Liver (tissue), 9 donors: Measurements from ENCODE around the gene ZNF503. TPM values are rescaled to one million over a fixed set of nuclear protein-coding genes. Genes with fewer than 3 reads are reported as not detected.

ENCODE experiments used
- DNase-seq: peaks from one replicate; pipeline ENCODE4 v3.0.0-alpha.2; 2017; ENCODE audit warnings: low spot score
- H3K27ac ChIP-seq, 2 donors: one replicate each; pipeline ENCODE4 v1.7.0; 2013; ENCODE audit warnings: inconsistent platforms in 2 of 2, low read length in 2 of 2, control low read depth in 1 of 2, low read depth in 1 of 2, mild to moderate bottlenecking in 1 of 2
- H3K27me3 ChIP-seq, 4 donors: one replicate each; pipeline versions ENCODE4 v1.6.1 to v1.7.0; 2013; ENCODE audit warnings: low read length in 3 of 4, inconsistent platforms in 1 of 4, mild to moderate bottlenecking in 1 of 4, moderate library complexity in 1 of 4; ENCODE audit not compliant: control insufficient read depth in 4 of 4, insufficient read depth in 4 of 4
- H3K36me3 ChIP-seq, 4 donors: one replicate each; pipeline versions ENCODE4 v1.6.1 to v1.7.0; 2013; ENCODE audit warnings: low read length in 3 of 4, mild to moderate bottlenecking in 3 of 4, low read depth in 1 of 4, moderate library complexity in 1 of 4; ENCODE audit not compliant: control insufficient read depth in 4 of 4, insufficient read depth in 3 of 4
- H3K4me1 ChIP-seq, 4 donors: one replicate each; pipeline versions ENCODE4 v1.6.1 to v1.7.0; 2013; ENCODE audit warnings: low read length in 3 of 4, mild to moderate bottlenecking in 3 of 4, moderate library complexity in 1 of 4; ENCODE audit not compliant: control insufficient read depth in 4 of 4, insufficient read depth in 4 of 4
- H3K4me3 ChIP-seq, 3 donors: one replicate each; pipeline versions ENCODE4 v1.6.1 to v1.7.0; 2013; ENCODE audit warnings: low read length in 3 of 3, control low read depth in 1 of 3, low read depth in 1 of 3, mild to moderate bottlenecking in 1 of 3
- H3K9ac ChIP-seq, 2 donors: one replicate each; pipeline ENCODE4 v1.7.0; 2013; ENCODE audit warnings: low read length in 2 of 2, mild to moderate bottlenecking in 2 of 2, moderate library complexity in 2 of 2, control low read depth in 1 of 2, low read depth in 1 of 2
- H3K9me3 ChIP-seq, 4 donors: one replicate each; pipeline versions ENCODE4 v1.6.1 to v1.7.0; 2013; ENCODE audit warnings: low read length in 3 of 4; ENCODE audit not compliant: control insufficient read depth in 4 of 4
- EGR1 ChIP-seq, 2 donors: IDR thresholded peaks; 2 replicates each; pipeline ENCODE4 v1.6.1; 2016 to 2018; ENCODE audit warnings: antibody characterized with exemption in 2 of 2, low read depth in 2 of 2
- FOXA1 ChIP-seq: IDR thresholded peaks from 2 replicates; pipeline ENCODE4 v1.6.1; 2016; ENCODE audit warnings: antibody characterized with exemption
- FOXA2 ChIP-seq: IDR thresholded peaks from 2 replicates; pipeline ENCODE4 v1.6.1; 2016; ENCODE audit warnings: antibody characterized with exemption
- GABPA ChIP-seq, 2 donors: IDR thresholded peaks in 1 of 2; conservative IDR thresholded peaks in 1 of 2; 2 replicates each; pipeline ENCODE4 v1.6.1; 2016; ENCODE audit warnings: antibody characterized with exemption in 2 of 2, mild to moderate bottlenecking in 1 of 2, moderate library complexity in 1 of 2
- HNF4G ChIP-seq: IDR thresholded peaks from 2 replicates; pipeline ENCODE4 v1.6.1; 2016; ENCODE audit warnings: antibody characterized with exemption
- NR2F2 ChIP-seq: IDR thresholded peaks from 2 replicates; pipeline ENCODE4 v1.6.1; 2016; ENCODE audit warnings: antibody characterized with exemption
- RAD21 ChIP-seq, 2 donors: IDR thresholded peaks; 2 replicates each; pipeline ENCODE4 v1.6.1; 2016; ENCODE audit warnings: antibody characterized with exemption in 2 of 2, mild to moderate bottlenecking in 2 of 2
- SP1 ChIP-seq: IDR thresholded peaks from 2 replicates; pipeline ENCODE4 v1.6.1; 2018; ENCODE audit warnings: antibody characterized with exemption, mild to moderate bottlenecking
- TAF1 ChIP-seq: conservative IDR thresholded peaks from 2 replicates; pipeline ENCODE4 v1.6.1; 2016; ENCODE audit warnings: antibody characterized with exemption, mild to moderate bottlenecking
- YY1 ChIP-seq: IDR thresholded peaks from 2 replicates; pipeline ENCODE4 v1.6.1; 2016; ENCODE audit warnings: antibody characterized with exemption, mild to moderate bottlenecking
- WGBS: extraction: QIAGEN DNeasy Blood & Tissue Kit; methylation state at CpG from one replicate; pipeline ENCODE4 v1.1.7; 2013; 5-methylcytosine and 5-hydroxymethylcytosine counted together
- polyA plus RNA-seq, 2 donors: library from polyadenylated mRNA; stranded (reverse) in 1 of 2; unstranded in 1 of 2; fragments of 200-250 nt in 1 of 2; fragments of >200 nt in 1 of 2; fragmentation: Nextera tagmentation in 1 of 2; extraction: Ambion mirVana in 1 of 2; gene quantifications; one replicate each; pipeline versions ENCODE4 v1.2.1 to v1.2.3, GENCODE V29; 2013 to 2015
- total RNA-seq, 2 donors: library from RNA; depleted of rRNA; stranded (reverse); fragments of >200 nt; gene quantifications; one replicate each; pipeline ENCODE4 v1.2.3, GENCODE V29; 2014
- TF ChIP-seq, protein P1 (sequence below): fragments of 150-350 bp; IDR thresholded peaks from 2 replicates; pipeline ENCODE4 v1.5.1; 2017; ENCODE audit warnings: improper control_type of control experiment, low read depth, low read length; ENCODE audit not compliant: missing input control
- TF ChIP-seq, protein P2 (sequence below): IDR thresholded peaks from 2 replicates; pipeline ENCODE4 v1.6.1; 2016; ENCODE audit warnings: antibody characterized with exemption
- TF ChIP-seq, protein P3 (sequence below): IDR thresholded peaks from 2 replicates; pipeline ENCODE4 v1.6.1; 2016; ENCODE audit warnings: antibody characterized with exemption, mild to moderate bottlenecking
- TF ChIP-seq, protein P4 (sequence below): IDR thresholded peaks from 2 replicates; pipeline ENCODE4 v1.6.1; 2016; ENCODE audit warnings: antibody characterized with exemption
- TF ChIP-seq, protein P5 (sequence below): IDR thresholded peaks from 2 replicates; pipeline ENCODE4 v1.6.1; 2016; ENCODE audit warnings: antibody characterized with exemption
- donor health status: healthy.
- donor health status: healthy.
- donor health status: healthy.
- donor health status: healthy.
- donor health status: healthy.

Gene ZNF503
- total and polyA plus RNA-seq, 4 donors: 1.6 to 5.2 (median 2.0) TPM

DNA sequence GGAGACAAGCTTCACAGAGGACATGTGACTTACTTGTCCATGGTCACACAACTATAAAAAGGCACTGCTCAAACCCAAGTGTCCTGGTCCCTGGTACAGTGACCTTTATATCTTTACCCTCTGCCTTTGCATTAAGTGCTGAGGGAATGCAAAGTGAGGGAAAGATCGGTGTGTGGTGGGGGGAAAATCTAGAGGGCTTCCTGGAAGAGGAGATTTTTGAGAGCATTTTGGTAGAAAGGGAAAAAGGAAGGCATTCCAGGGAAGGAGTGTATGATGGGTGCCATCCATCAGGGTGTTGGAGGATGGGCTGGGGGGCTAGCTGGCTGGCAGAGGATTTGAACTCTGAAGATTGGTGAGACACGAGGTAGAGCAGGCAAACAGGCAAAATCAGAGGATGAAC, 9.3 kb downstream of the ZNF503 start:
- H3K36me3 ChIP-seq: no peaks in the 10 kb centered on the region
- no peak overlapping the region for H3K27ac ChIP-seq
- no peak overlapping the region for H3K4me3 ChIP-seq
- TF ChIP-seq EGR1 (IDR thresholded peaks at IDR 0.05; ENCODE audit: low read depth in 2 of 2): no peak
- TF ChIP-seq, protein P1, sequence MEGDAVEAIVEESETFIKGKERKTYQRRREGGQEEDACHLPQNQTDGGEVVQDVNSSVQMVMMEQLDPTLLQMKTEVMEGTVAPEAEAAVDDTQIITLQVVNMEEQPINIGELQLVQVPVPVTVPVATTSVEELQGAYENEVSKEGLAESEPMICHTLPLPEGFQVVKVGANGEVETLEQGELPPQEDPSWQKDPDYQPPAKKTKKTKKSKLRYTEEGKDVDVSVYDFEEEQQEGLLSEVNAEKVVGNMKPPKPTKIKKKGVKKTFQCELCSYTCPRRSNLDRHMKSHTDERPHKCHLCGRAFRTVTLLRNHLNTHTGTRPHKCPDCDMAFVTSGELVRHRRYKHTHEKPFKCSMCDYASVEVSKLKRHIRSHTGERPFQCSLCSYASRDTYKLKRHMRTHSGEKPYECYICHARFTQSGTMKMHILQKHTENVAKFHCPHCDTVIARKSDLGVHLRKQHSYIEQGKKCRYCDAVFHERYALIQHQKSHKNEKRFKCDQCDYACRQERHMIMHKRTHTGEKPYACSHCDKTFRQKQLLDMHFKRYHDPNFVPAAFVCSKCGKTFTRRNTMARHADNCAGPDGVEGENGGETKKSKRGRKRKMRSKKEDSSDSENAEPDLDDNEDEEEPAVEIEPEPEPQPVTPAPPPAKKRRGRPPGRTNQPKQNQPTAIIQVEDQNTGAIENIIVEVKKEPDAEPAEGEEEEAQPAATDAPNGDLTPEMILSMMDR: no peak
- TF ChIP-seq FOXA1: no peak
- TF ChIP-seq TAF1: no peak
- TF ChIP-seq, protein P2, sequence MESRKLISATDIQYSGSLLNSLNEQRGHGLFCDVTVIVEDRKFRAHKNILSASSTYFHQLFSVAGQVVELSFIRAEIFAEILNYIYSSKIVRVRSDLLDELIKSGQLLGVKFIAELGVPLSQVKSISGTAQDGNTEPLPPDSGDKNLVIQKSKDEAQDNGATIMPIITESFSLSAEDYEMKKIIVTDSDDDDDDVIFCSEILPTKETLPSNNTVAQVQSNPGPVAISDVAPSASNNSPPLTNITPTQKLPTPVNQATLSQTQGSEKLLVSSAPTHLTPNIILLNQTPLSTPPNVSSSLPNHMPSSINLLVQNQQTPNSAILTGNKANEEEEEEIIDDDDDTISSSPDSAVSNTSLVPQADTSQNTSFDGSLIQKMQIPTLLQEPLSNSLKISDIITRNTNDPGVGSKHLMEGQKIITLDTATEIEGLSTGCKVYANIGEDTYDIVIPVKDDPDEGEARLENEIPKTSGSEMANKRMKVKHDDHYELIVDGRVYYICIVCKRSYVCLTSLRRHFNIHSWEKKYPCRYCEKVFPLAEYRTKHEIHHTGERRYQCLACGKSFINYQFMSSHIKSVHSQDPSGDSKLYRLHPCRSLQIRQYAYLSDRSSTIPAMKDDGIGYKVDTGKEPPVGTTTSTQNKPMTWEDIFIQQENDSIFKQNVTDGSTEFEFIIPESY: no peak
- TF ChIP-seq, protein P3, sequence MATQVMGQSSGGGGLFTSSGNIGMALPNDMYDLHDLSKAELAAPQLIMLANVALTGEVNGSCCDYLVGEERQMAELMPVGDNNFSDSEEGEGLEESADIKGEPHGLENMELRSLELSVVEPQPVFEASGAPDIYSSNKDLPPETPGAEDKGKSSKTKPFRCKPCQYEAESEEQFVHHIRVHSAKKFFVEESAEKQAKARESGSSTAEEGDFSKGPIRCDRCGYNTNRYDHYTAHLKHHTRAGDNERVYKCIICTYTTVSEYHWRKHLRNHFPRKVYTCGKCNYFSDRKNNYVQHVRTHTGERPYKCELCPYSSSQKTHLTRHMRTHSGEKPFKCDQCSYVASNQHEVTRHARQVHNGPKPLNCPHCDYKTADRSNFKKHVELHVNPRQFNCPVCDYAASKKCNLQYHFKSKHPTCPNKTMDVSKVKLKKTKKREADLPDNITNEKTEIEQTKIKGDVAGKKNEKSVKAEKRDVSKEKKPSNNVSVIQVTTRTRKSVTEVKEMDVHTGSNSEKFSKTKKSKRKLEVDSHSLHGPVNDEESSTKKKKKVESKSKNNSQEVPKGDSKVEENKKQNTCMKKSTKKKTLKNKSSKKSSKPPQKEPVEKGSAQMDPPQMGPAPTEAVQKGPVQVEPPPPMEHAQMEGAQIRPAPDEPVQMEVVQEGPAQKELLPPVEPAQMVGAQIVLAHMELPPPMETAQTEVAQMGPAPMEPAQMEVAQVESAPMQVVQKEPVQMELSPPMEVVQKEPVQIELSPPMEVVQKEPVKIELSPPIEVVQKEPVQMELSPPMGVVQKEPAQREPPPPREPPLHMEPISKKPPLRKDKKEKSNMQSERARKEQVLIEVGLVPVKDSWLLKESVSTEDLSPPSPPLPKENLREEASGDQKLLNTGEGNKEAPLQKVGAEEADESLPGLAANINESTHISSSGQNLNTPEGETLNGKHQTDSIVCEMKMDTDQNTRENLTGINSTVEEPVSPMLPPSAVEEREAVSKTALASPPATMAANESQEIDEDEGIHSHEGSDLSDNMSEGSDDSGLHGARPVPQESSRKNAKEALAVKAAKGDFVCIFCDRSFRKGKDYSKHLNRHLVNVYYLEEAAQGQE: no peak
- no peak for TF ChIP-seq YY1
- TF ChIP-seq RAD21 (IDR thresholded peaks at IDR 0.05): no peak
- TF ChIP-seq HNF4G: no peak
- TF ChIP-seq, protein P4, sequence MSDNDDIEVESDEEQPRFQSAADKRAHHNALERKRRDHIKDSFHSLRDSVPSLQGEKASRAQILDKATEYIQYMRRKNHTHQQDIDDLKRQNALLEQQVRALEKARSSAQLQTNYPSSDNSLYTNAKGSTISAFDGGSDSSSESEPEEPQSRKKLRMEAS: no peak
- TF ChIP-seq NR2F2: no peak
- no peaks in the 10 kb centered on the region for H3K27me3 ChIP-seq
- H3K9ac ChIP-seq: no peak overlapping the region
- DNase-seq: no peak
- H3K9me3 ChIP-seq: no peaks in the 10 kb centered on the region
- 93% methylated on average over 2 of the region's 2 CpGs for WGBS
- peaks cover 0 to 12% (median 7%) of the 10 kb centered on the region in 4 donors for H3K4me1 ChIP-seq

DNA sequence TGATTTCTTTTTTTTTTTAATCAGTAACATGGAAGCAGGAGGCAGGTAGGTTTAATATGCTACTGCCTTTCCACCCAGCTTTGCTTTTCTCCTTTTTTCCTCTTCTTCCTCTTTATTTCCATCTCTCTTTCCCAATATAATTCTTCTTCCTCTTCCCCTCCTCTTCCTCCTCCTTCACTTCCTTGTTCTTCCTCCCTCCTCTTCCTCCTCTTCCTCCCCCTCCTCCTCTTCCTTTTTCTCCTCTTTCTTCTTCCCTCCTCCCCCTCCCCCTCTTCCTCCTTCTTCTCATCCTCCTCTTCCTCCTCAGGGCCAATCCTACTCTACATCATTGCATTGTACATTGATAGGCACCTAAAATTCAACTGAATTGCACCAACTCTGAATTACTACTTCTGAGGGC, 11.4 kb downstream of the ZNF503 start:
- H3K4me3 ChIP-seq: no peak overlapping the region
- H3K36me3 ChIP-seq: no peaks in the 10 kb centered on the region
- no peaks in the 10 kb centered on the region for H3K27me3 ChIP-seq
- no peak for DNase-seq
- TF ChIP-seq NR2F2: no peak
- no peak for TF ChIP-seq FOXA2
- TF ChIP-seq, protein P5, sequence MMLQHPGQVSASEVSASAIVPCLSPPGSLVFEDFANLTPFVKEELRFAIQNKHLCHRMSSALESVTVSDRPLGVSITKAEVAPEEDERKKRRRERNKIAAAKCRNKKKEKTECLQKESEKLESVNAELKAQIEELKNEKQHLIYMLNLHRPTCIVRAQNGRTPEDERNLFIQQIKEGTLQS: no peak
- TF ChIP-seq, protein P2: no peak
- TF ChIP-seq, protein P3: no peak
- TF ChIP-seq GABPA (IDR thresholded peaks at IDR 0.05 in 1 of 2, conservative IDR thresholded peaks at IDR 0.05 in 1 of 2): no peak
- TF ChIP-seq, protein P1: no peak
- no peak for TF ChIP-seq RAD21 (IDR thresholded peaks at IDR 0.05)
- no peak for TF ChIP-seq EGR1 (IDR thresholded peaks at IDR 0.05; ENCODE audit: low read depth in 2 of 2)
- TF ChIP-seq SP1: no peak
- peaks cover 0 to 4% (median 0%) of the 10 kb centered on the region in 4 donors for H3K4me1 ChIP-seq
- H3K9ac ChIP-seq: no peak overlapping the region
- peaks cover 0 to 2% (median 0%) of the 10 kb centered on the region in 4 donors for H3K9me3 ChIP-seq
- H3K27ac ChIP-seq: no peak overlapping the region
